Measurements from ENCODE around the gene MYH9. TPM values are rescaled to one million over a fixed set of nuclear protein-coding genes. Genes with fewer than 3 reads are reported as not detected.

The MYH9 gene
- total RNA-seq, 1 experiment from 2014 or later, result 758 TPM

GRCh38 chr22:36381513-36382128 lies 6.1 kb downstream of the MYH9 start:
- intact Hi-C loops (cut with micrococcal nuclease; ENCODE audit: unreplicated experiment), result no loop called here
- CTCF ChIA-PET, result no interaction called here
- POLR2A ChIA-PET (ENCODE audit: unreplicated experiment), result interaction anchor here (0.6 to 0.7 kb wide), 3 partner anchors 29 to 70 kb away, joined by 3 to 18 read pairs (median 12); no protein-coding TSS in a partner anchor
- no peak overlapping the region for H3K27ac ChIP-seq
- H3K9me2 ChIP-seq (ENCODE audit: insufficient read depth), result no peaks in the 10 kb centered on the region
- H3K9me3 ChIP-seq (ENCODE audit: insufficient read depth, low read depth), result no peaks in the 10 kb centered on the region
- H3K4me3 ChIP-seq, result no peak overlapping the region
- H3K27me3 ChIP-seq (ENCODE audit: insufficient read depth, low read depth), result no peaks in the 10 kb centered on the region
- no peak overlapping the region for H2AFZ ChIP-seq
- peaks cover 36% of the 10 kb centered on the region for H3K36me3 ChIP-seq (ENCODE audit: low read depth)
- TF ChIP-seq EZH2 (IDR thresholded peaks at IDR 0.05; ENCODE audit: low read depth), result no peak
- TF ChIP-seq CTCF (conservative IDR thresholded peaks at IDR 0.05), result no peak
- peak overlapping the region; percentile 64; the same call in 1 of the 2 replicates for H3K4me2 ChIP-seq
- DNase-seq, result peak in 1 of 2 experiments; percentile 28
- H3F3A ChIP-seq (ENCODE audit: insufficient read depth, low read depth), result peaks cover 94% of the 10 kb centered on the region
- H3K4me1 ChIP-seq (replicated peaks; ENCODE audit: insufficient read depth), result peaks cover 82% of the 10 kb centered on the region
- peaks cover 99% of the 10 kb centered on the region for H3K79me2 ChIP-seq (ENCODE audit: low read depth)
- H4K20me1 ChIP-seq (ENCODE audit: insufficient read depth), result peaks cover 86% of the 10 kb centered on the region
- no TSS peak for BruUV-seq (replicated peaks)

GRCh38 chr22:36379593-36380361 lies 8.0 kb downstream of the MYH9 start:
- Histone ChIP-seq H3K79me2 (ENCODE audit: low read depth) (peaks cover 99% of the 10 kb centered on the region), H3K9me2 (ENCODE audit: insufficient read depth) (no peaks in the 10 kb centered on the region), H3K27me3 (ENCODE audit: insufficient read depth, low read depth) (no peaks in the 10 kb centered on the region), H3F3A (ENCODE audit: insufficient read depth, low read depth) (peaks cover 93% of the 10 kb centered on the region), H3K36me3 (ENCODE audit: low read depth) (peaks cover 36% of the 10 kb centered on the region), H3K4me3 (peak overlapping the region; percentile 0; the same call in 1 of the 2 replicates), H3K4me2 (peak overlapping the region; percentile 64), H3K4me1 (replicated peaks; ENCODE audit: insufficient read depth) (peaks cover 91% of the 10 kb centered on the region), H3K9me3 (ENCODE audit: insufficient read depth, low read depth) (no peaks in the 10 kb centered on the region), H4K20me1 (ENCODE audit: insufficient read depth) (peaks cover 86% of the 10 kb centered on the region), H2AFZ (no peak overlapping the region), H3K27ac (peak overlapping the region; percentile 56)
- POLR2A ChIA-PET (ENCODE audit: unreplicated experiment), result interaction anchor here (0.5 to 1.2 kb wide), 10 partner anchors 9 to 811 kb away, joined by 3 to 9 read pairs (median 4); no protein-coding TSS in a partner anchor
- no peak for TF ChIP-seq EZH2 (IDR thresholded peaks at IDR 0.05; ENCODE audit: low read depth)
- no peak for TF ChIP-seq CTCF (conservative IDR thresholded peaks at IDR 0.05)
- DNase-seq, result peak; percentile 60 to 80
- CTCF ChIA-PET, result interaction anchor here (0.6 to 0.7 kb wide), 2 partner anchors 36 to 102 kb away, joined by 5 to 8 read pairs; no protein-coding TSS in a partner anchor
- intact Hi-C loops (cut with micrococcal nuclease; ENCODE audit: unreplicated experiment), result no loop called here
- BruUV-seq (replicated peaks), result no TSS peak

- H3F3A ChIP-seq (ENCODE audit: insufficient read depth, low read depth), result peaks cover 95% of the 10 kb centered on the region
- H3K4me3 ChIP-seq, result no peak overlapping the region
- H3K27me3 ChIP-seq (ENCODE audit: insufficient read depth, low read depth), result no peaks in the 10 kb centered on the region
- peaks cover 92% of the 10 kb centered on the region for H3K4me1 ChIP-seq (replicated peaks; ENCODE audit: insufficient read depth)
- no peak overlapping the region for H2AFZ ChIP-seq
- H3K27ac ChIP-seq, result peak overlapping the region; percentile 56
- DNase-seq, result peak in 1 of 2 experiments; percentile 6
- BruUV-seq (replicated peaks), result no TSS peak
- peaks cover 34% of the 10 kb centered on the region for H3K36me3 ChIP-seq (ENCODE audit: low read depth)
- CTCF ChIA-PET, result interaction anchor here (0.6 to 0.7 kb wide), 2 partner anchors 82 to 92 kb away, joined by 3 to 24 read pairs; no protein-coding TSS in a partner anchor
- no peaks in the 10 kb centered on the region for H3K9me3 ChIP-seq (ENCODE audit: insufficient read depth, low read depth)
- intact Hi-C loops (cut with micrococcal nuclease; ENCODE audit: unreplicated experiment), result no loop called here
- H3K79me2 ChIP-seq (ENCODE audit: low read depth), result peaks cover 100% of the 10 kb centered on the region
- H4K20me1 ChIP-seq (ENCODE audit: insufficient read depth), result peaks cover 82% of the 10 kb centered on the region
- POLR2A ChIA-PET (ENCODE audit: unreplicated experiment), result interaction anchor here (0.5 to 0.8 kb wide), 7 partner anchors 14 to 810 kb away, joined by 3 to 7 read pairs (median 4); no protein-coding TSS in a partner anchor
- peak overlapping the region; percentile 64; the same call in 1 of the 2 replicates for H3K4me2 ChIP-seq
- no peaks in the 10 kb centered on the region for H3K9me2 ChIP-seq (ENCODE audit: insufficient read depth)
- no peak for TF ChIP-seq EZH2 (IDR thresholded peaks at IDR 0.05; ENCODE audit: low read depth)
- TF ChIP-seq CTCF (conservative IDR thresholded peaks at IDR 0.05), result no peak
Observed at GRCh38 chr22:36378869-36379217, 8.9 kb downstream of the MYH9 start.
